MM.1S (cell line): Measurements from ENCODE around the gene RTN4RL2.

Experiments
- DNase-seq: peaks from one replicate; pipeline ENCODE4 v3.0.0-alpha.2; 2015
- H2AFZ ChIP-seq: fragments of 300-600 bp; sonication (generic); 2 replicates; pipeline ENCODE4 v1.6.0; 2016; ENCODE audit warnings: antibody characterized with exemption, low read length
- H3F3A ChIP-seq: fragments of 300-600 bp; sonication (generic); 2 replicates; pipeline ENCODE4 v1.6.1; 2016; ENCODE audit warnings: mild to moderate bottlenecking, antibody characterized with exemption, low read length, moderate library complexity, mixed read lengths; ENCODE audit not compliant: insufficient read depth
- H3K27ac ChIP-seq: fragments of 300-600 bp; sonication (generic); 2 replicates; pipeline ENCODE4 v1.5.1; 2016; ENCODE audit warnings: mild to moderate bottlenecking, low read length
- H3K27me3 ChIP-seq: fragments of 300-600 bp; sonication (generic); replicated peaks from 2 replicates; pipeline ENCODE4 v1.6.0; 2016; ENCODE audit warnings: low read length; ENCODE audit not compliant: insufficient read depth
- H3K36me3 ChIP-seq: fragments of 300-600 bp; sonication (generic); replicated peaks from 2 replicates; pipeline ENCODE4 v1.6.1; 2016; ENCODE audit warnings: mild to moderate bottlenecking, low read length, mixed read lengths; ENCODE audit not compliant: insufficient read depth
- H3K4me1 ChIP-seq: fragments of 300-600 bp; sonication (generic); 2 replicates; pipeline ENCODE4 v1.6.1; 2016; ENCODE audit warnings: low read length, mixed read lengths
- H3K4me2 ChIP-seq: fragments of 300-600 bp; sonication (generic); 2 replicates; pipeline ENCODE4 v1.6.0; 2016; ENCODE audit warnings: low read depth, low read length
- H3K4me3 ChIP-seq: fragments of 300-600 bp; sonication (generic); 2 replicates; pipeline ENCODE4 v1.5.1; 2016; ENCODE audit warnings: low read length, mixed read lengths
- H3K79me2 ChIP-seq: fragments of 300-600 bp; sonication (generic); 2 replicates; pipeline ENCODE4 v1.6.1; 2016; ENCODE audit warnings: mixed run types, low read length, mixed read lengths
- H3K9ac ChIP-seq: fragments of 300-600 bp; sonication (generic); 2 replicates; pipeline ENCODE4 v1.6.1; 2016; ENCODE audit warnings: low read length, mixed read lengths
- H3K9me2 ChIP-seq: fragments of 300-600 bp; sonication (generic); replicated peaks from 2 replicates; pipeline ENCODE4 v1.6.1; 2016; ENCODE audit warnings: mild to moderate bottlenecking, low read length, mixed read lengths; ENCODE audit not compliant: insufficient read depth
- H3K9me3 ChIP-seq: fragments of 300-600 bp; sonication (generic); replicated peaks from 2 replicates; pipeline ENCODE4 v1.6.1; 2016; ENCODE audit warnings: mild to moderate bottlenecking, low read length, mixed read lengths; ENCODE audit not compliant: insufficient read depth
- H4K20me1 ChIP-seq: fragments of 300-600 bp; sonication (generic); 2 replicates; pipeline ENCODE4 v1.6.1; 2016; ENCODE audit warnings: mild to moderate bottlenecking, low read length, moderate library complexity, mixed read lengths; ENCODE audit not compliant: insufficient read depth
- CTCF ChIP-seq: fragments of 300-600 bp; sonication (generic); IDR thresholded peaks from 2 replicates; pipeline ENCODE4 v1.5.1; 2016; ENCODE audit warnings: antibody characterized with exemption, low read length, mixed read lengths
- EZH2 ChIP-seq: fragments of 300-600 bp; sonication (generic); optimal IDR thresholded peaks from 2 replicates; pipeline ENCODE3; 2017; ENCODE audit warnings: low read depth, mild to moderate bottlenecking, antibody characterized with exemption, low read length, mixed read lengths
- EZH2phosphoT487 ChIP-seq: fragments of 300-600 bp; sonication (generic); IDR thresholded peaks from 2 replicates; pipeline ENCODE4 v1.6.1; 2018; ENCODE audit warnings: antibody characterized with exemption, low read length

Gene RTN4RL2

GRCh38 chr11:57426439-57426928 is 33.8 kb upstream of the RTN4RL2 start:
- Histone ChIP-seq H3K27me3 (no peaks in the 10 kb centered on the region), H3F3A (peaks cover 8% of the 10 kb centered on the region), H3K4me1 (peaks cover 23% of the 10 kb centered on the region), H3K36me3 (no peaks in the 10 kb centered on the region), H2AFZ (no peak overlapping the region), H3K9me3 (no peaks in the 10 kb centered on the region), H3K27ac (no peak overlapping the region), H3K4me3 (peak overlapping the region; percentile 3; the same call in 1 of the 2 replicates), H3K9me2 (no peaks in the 10 kb centered on the region), H3K9ac (no peak overlapping the region), H3K4me2 (no peak overlapping the region), H4K20me1 (no peaks in the 10 kb centered on the region), H3K79me2 (no peaks in the 10 kb centered on the region)
- TF ChIP-seq EZH2 = no peak
- TF ChIP-seq EZH2phosphoT487 = no peak
- TF ChIP-seq CTCF = no peak
- no peak for DNase-seq

DNA sequence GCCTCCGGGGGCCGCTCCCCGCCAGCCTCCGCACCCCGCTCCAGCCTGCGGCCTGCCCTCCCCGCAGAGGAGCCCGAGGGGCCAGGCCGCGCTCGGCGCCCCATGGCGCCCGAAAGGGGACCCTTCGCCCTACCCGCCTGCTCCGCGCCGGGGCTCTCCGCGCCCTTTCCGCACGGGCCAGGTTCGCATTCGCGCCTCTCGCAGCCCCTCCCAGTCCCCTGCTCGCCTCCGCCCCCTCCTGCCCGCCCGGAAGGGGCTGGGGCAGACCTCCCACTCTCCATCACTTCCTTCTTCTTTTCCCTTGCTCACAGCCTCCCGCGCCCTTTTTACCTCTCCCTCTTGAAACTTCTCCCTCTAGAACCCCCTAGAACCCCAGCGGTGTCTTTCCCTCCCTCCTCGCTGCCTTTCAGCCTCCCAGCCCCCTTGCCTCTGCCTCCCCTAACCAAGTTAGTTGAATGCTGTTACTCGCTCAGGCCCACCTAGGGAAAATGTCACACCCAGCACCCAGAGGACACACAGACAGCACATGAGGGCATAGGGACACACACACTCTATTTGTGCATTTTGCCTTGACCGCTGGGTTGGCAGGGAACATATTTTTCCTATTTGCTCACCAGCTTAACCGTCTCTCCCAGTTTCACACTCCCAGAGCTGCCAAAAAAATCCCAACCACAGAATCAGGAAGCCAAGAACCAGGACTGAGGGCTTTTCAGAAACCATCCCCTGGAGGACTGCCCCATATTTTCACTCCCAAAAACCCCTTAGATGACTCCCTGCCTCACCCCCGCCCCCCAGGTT is 33.2 kb upstream of the RTN4RL2 start, which contains the start of gene SLC43A3:
Gene SLC43A3, minus strand, starts transcription at position 193 of the 798 bp plus-strand sequence. CDS start 949 bp downstream, outside the sequence.
- Histone ChIP-seq H3K36me3 (no peaks in the 10 kb centered on the region), H3K4me1 (peaks cover 23% of the 10 kb centered on the region), H3K27ac (no peak within 1 kb of the TSS), H3K9me2 (no peaks in the 10 kb centered on the region), H4K20me1 (no peaks in the 10 kb centered on the region), H2AFZ (no peak within 1 kb of the TSS), H3K9me3 (no peaks in the 10 kb centered on the region), H3K79me2 (no peaks in the 10 kb centered on the region), H3K4me2 (0 out of 2 replicates have a peak within 1 kb of the TSS, but pooled peaks have one; percentile 7), H3K4me3 (peak within 1 kb of the TSS; percentile 3; the same call in 1 of the 2 replicates), H3F3A (peaks cover 8% of the 10 kb centered on the region), H3K9ac (no peak within 1 kb of the TSS), H3K27me3 (no peaks in the 10 kb centered on the region)
- TF ChIP-seq EZH2phosphoT487 (no peak), EZH2 (no peak), CTCF (no peak)
- DNase-seq = no peak

- no peak for DNase-seq
- H3K9me2 ChIP-seq = no peaks in the 10 kb centered on the region
- H3K9me3 ChIP-seq = no peaks in the 10 kb centered on the region
- H3K36me3 ChIP-seq = no peaks in the 10 kb centered on the region
- no peak overlapping the region for H3K27ac ChIP-seq
- H3K9ac ChIP-seq = no peak overlapping the region
- H3K4me2 ChIP-seq = no peak overlapping the region
- H4K20me1 ChIP-seq = no peaks in the 10 kb centered on the region
- no peak overlapping the region for H2AFZ ChIP-seq
- no peaks in the 10 kb centered on the region for H3K27me3 ChIP-seq
- peaks cover 23% of the 10 kb centered on the region for H3K4me1 ChIP-seq
- TF ChIP-seq EZH2phosphoT487 (no peak), CTCF (no peak), EZH2 (no peak)
- H3K4me3 ChIP-seq = no peak overlapping the region
- peaks cover 8% of the 10 kb centered on the region for H3F3A ChIP-seq
- no peaks in the 10 kb centered on the region for H3K79me2 ChIP-seq
These were observed 32.6 kb upstream of the RTN4RL2 start for GRCh38 chr11:57427727-57428082.
